GM13977 (cell line): ENCODE results near the gene FSIP1.

Experiments
- DNase-seq: peaks from one replicate; pipeline ENCODE4 v3.0.0; 2012; ENCODE audit warnings: low spot score
- in situ Hi-C: fragments of 300-500 bp; cut with MboI; formaldehyde crosslinking; loops from one replicate; pipeline ENCODE4 v1.12.0; 2022; ENCODE audit warnings: low sequenced_read_pairs, low pct_unique_long_range_greater_than_20kb, mixed read lengths, inconsistent platforms; ENCODE audit not compliant: unreplicated experiment
- TF ChIP-seq, protein P1 (sequence below): IDR thresholded peaks from 2 replicates; pipeline ENCODE4 v1.5.1; 2012; ENCODE audit warnings: mild to moderate bottlenecking, control low read depth; ENCODE audit not compliant: insufficient read depth; ENCODE audit errors: extremely low read depth, missing control alignments

Gene FSIP1

DNA sequence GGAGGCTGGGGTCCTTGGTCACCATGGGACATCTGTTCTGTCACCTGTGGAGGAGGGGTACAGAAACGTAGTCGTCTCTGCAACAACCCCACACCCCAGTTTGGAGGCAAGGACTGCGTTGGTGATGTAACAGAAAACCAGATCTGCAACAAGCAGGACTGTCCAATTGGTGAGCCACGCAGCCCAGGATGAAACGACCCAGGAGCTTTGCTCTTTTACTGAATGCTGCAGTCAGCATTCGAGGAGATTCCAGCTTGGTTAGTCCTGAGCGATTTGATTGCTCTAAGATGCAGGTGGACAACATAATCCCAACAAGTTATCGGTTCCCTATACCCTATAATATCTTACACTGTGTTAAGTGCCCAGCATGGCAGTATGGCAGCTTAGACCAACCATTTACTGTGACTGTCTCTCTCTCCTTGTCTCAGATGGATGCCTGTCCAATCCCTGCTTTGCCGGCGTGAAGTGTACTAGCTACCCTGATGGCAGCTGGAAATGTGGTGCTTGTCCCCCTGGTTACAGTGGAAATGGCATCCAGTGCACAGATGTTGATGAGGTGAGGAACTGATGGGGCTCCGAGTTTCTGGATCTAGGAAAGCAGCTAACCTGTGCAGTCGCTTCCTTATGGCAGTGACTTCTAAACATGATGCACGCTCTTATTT, 194.0 kb downstream of the FSIP1 start:
- no peak for DNase-seq
- TF ChIP-seq, protein P1, sequence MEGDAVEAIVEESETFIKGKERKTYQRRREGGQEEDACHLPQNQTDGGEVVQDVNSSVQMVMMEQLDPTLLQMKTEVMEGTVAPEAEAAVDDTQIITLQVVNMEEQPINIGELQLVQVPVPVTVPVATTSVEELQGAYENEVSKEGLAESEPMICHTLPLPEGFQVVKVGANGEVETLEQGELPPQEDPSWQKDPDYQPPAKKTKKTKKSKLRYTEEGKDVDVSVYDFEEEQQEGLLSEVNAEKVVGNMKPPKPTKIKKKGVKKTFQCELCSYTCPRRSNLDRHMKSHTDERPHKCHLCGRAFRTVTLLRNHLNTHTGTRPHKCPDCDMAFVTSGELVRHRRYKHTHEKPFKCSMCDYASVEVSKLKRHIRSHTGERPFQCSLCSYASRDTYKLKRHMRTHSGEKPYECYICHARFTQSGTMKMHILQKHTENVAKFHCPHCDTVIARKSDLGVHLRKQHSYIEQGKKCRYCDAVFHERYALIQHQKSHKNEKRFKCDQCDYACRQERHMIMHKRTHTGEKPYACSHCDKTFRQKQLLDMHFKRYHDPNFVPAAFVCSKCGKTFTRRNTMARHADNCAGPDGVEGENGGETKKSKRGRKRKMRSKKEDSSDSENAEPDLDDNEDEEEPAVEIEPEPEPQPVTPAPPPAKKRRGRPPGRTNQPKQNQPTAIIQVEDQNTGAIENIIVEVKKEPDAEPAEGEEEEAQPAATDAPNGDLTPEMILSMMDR = no peak
- in situ Hi-C loops = loop anchor here (25.0 kb wide), 2 partner anchors 226 to 476 kb away; no protein-coding TSS in a partner anchor

DNA sequence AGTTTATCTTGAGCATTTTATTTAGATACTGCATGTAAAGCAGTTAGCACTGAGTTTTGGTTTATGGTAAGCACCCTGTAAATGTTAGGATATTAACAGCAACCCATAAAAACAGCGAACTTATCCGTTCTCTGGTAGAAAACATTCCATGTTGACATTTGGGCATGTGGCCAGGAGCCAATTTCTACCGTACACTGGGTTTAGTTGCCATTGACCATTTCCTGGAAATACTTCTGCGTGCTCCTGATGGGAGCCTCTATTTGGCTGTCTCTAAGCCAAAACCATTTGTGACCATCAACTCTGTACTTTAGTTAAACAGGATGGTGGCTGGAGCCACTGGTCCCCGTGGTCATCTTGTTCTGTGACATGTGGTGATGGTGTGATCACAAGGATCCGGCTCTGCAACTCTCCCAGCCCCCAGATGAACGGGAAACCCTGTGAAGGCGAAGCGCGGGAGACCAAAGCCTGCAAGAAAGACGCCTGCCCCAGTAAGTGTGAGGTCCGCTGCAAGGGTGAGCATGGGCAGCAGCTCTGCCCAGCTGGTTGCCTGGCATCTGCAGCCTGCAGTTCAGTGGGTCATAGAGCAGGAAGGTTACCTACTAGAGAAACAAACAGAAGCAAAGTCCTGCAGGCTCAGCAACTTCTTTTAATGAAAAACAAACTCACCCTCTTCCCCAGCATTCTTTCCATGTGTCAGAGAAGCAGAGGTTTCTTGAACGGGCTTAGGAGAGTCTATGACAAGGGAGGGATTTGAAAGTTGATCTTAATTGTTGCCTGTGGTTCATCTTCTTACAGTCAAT, 194.7 kb downstream of the FSIP1 start:
- TF ChIP-seq, protein P1 = no peak
- no peak for DNase-seq
- in situ Hi-C loops = loop anchor here (25.0 kb wide), 2 partner anchors 226 to 476 kb away; no protein-coding TSS in a partner anchor

DNA sequence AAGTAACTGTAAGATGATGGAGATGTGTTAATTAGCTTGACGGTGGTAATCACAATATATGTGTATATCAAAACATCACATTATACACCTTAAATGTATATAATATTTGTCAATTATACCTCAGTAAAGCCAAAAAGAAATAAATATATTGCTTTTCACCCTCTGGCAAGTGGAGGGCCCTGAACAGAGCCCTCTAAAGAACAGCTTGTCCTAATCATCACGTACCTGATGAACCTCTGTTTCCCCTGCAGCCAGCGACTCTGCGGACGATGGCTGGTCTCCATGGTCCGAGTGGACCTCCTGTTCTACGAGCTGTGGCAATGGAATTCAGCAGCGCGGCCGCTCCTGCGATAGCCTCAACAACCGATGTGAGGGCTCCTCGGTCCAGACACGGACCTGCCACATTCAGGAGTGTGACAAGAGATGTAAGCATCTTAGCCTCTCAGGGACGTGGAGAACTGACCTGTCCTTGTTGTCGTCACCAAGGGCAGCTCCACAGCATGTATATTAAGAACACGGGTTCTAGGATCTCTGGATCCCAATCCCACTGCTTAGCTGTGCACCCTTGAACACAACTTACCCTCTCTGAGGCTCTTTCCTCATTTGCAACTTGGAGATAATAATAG, 195.4 kb downstream of the FSIP1 start:
- DNase-seq = no peak
- TF ChIP-seq, protein P1 = no peak
- in situ Hi-C loops = loop anchor here (25.0 kb wide), 2 partner anchors 225 to 475 kb away; no protein-coding TSS in a partner anchor

DNA sequence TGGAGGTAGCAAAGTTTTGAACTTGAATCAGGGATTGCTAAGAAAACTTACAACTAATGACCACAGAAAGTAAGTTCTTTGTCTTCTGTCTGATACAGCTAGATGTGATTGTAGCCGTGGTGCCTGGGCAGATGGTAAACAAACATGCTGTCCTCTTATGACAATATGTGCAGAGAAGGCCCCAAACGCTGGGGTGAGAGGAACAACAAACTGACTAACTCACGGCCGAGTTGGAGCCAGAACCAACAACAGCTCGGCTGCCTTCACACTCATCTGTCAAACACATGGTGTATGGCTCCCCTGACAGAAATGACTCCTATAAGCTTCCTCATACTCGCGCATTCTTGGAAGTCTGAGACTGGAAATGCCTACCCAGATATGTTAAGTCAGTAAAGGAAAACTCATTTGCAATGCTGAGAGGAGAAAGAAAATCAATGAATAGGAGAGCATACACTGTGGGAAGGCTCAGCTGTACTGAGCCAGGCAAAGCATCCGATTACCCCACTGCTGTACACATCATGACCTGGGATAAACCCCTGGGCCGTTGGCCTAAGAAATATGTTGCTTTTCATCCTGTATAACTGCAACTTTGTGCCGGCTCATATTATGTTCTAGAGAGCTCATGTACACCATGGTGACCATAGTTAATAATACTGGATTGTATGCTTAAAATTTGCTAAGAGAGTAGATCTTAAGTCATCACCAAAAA, 196.1 kb downstream of the FSIP1 start:
- DNase-seq = no peak
- in situ Hi-C loops = loop anchor here (25.0 kb wide), 2 partner anchors 224 to 474 kb away; no protein-coding TSS in a partner anchor
- TF ChIP-seq, protein P1 = no peak

DNA sequence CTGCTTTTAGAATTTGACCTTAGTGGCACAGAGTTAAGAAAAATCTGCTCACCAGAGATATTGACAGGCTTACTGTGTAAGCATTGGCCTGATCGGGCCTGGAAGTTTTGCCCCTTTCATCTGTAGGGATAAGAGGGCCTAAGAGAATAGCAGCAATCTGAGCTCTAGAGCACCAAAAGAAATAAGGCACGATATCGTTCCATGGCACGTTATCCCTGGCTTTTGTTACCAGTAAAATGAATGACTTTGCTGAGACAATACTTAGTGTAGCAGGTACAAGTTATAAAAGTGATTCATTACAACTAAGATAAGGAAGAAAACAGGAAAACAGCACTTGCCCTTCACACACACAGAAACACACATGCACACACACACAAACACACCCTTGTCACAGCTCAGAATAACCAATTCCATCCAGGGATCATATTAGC, 196.8 kb downstream of the FSIP1 start:
- in situ Hi-C loops = loop anchor here (25.0 kb wide), 2 partner anchors 224 to 474 kb away; no protein-coding TSS in a partner anchor

More for the DNA sequence above, 196.8 kb downstream of the FSIP1 start:
- TF ChIP-seq, protein P1 = no peak
- DNase-seq = no peak
